Measurements from ENCODE around the gene SLC6A11.

SLC6A11 gene

GRCh38 chr3:10845001-10845761 lies 29.2 kb downstream of the SLC6A11 start:
- DNase-seq = no peak

- no peak for DNase-seq
These were observed 30.0 kb downstream of the SLC6A11 start for GRCh38 chr3:10845839-10846656.

- no peak for DNase-seq
These were observed 30.6 kb downstream of the SLC6A11 start for GRCh38 chr3:10846657-10846975.

- no peak for DNase-seq
These were observed 32.2 kb downstream of the SLC6A11 start for GRCh38 chr3:10848261-10848660.

GRCh38 chr3:10852066-10852808 lies 36.2 kb downstream of the SLC6A11 start:
- DNase-seq = no peak

- no peak for DNase-seq
These were observed 39.2 kb downstream of the SLC6A11 start for GRCh38 chr3:10855083-10855870.

- DNase-seq = no peak
These were observed 40.0 kb downstream of the SLC6A11 start for GRCh38 chr3:10855871-10856662.

GRCh38 chr3:10857235-10857634 lies 41.2 kb downstream of the SLC6A11 start:
- no peak for DNase-seq

GRCh38 chr3:10858091-10858490 lies 42.1 kb downstream of the SLC6A11 start:
- no peak for DNase-seq

- DNase-seq = no peak
These were observed 51.4 kb downstream of the SLC6A11 start for GRCh38 chr3:10867384-10867783.

- no peak for DNase-seq
These were observed 53.4 kb downstream of the SLC6A11 start for GRCh38 chr3:10869460-10869859.

- no peak for DNase-seq
These were observed 54.3 kb downstream of the SLC6A11 start for GRCh38 chr3:10870296-10870695.

- no peak for DNase-seq
These were observed 57.4 kb downstream of the SLC6A11 start for GRCh38 chr3:10873415-10873814.

GRCh38 chr3:10875914-10876313 lies 59.9 kb downstream of the SLC6A11 start:
- no peak for DNase-seq

GRCh38 chr3:10876661-10877060 lies 60.6 kb downstream of the SLC6A11 start:
- no peak for DNase-seq

GRCh38 chr3:10882851-10883250 lies 66.8 kb downstream of the SLC6A11 start:
- no peak for DNase-seq

GRCh38 chr3:10883478-10884234 lies 67.6 kb downstream of the SLC6A11 start:
- no peak for DNase-seq

- DNase-seq = no peak
These were observed 71.0 kb downstream of the SLC6A11 start for GRCh38 chr3:10887015-10887414.

- DNase-seq = no peak
These were observed 72.6 kb downstream of the SLC6A11 start for GRCh38 chr3:10888518-10889090.

- DNase-seq = no peak
These were observed 73.4 kb downstream of the SLC6A11 start for GRCh38 chr3:10889206-10889960.

Measured in NCI-H748 treated with DMSO at 0.1 percent for 48 hours (cell line).